Stimulated activated CD8-positive, alpha-beta memory T cell treated with anti-CD3 and anti-CD28 coated beads, Interleukin-7, amount 100 ng/mL, for 24 hours (primary cell): ENCODE data around the gene NGDN.

ENCODE experiments used
- DNase-seq: peaks from one replicate; pipeline ENCODE4 v3.0.0-alpha.2; 2020; ENCODE audit warnings: low read depth

The NGDN gene

GRCh38 chr14:23470947-23471346 is 1.4 kb downstream of the NGDN start:
- DNase-seq = no peak

- peak; percentile 29 for DNase-seq
Observed at GRCh38 chr14:23478109-23478759, 8.7 kb downstream of the NGDN start.

GRCh38 chr14:23481362-23481970 is 12.0 kb downstream of the NGDN start:
- DNase-seq = no peak

GRCh38 chr14:23481979-23482822 is 12.7 kb downstream of the NGDN start:
- no peak for DNase-seq

GRCh38 chr14:23482823-23483148 is 13.3 kb downstream of the NGDN start:
- DNase-seq = no peak

GRCh38 chr14:23483236-23483854 is 13.8 kb downstream of the NGDN start:
- DNase-seq = no peak

- DNase-seq = no peak
Observed at GRCh38 chr14:23485326-23485725, 15.8 kb downstream of the NGDN start.

- DNase-seq = no peak
Observed at GRCh38 chr14:23486036-23486435, 16.5 kb downstream of the NGDN start.

- no peak for DNase-seq
Observed at GRCh38 chr14:23487216-23487615, 17.7 kb downstream of the NGDN start.

- no peak for DNase-seq
Observed at GRCh38 chr14:23492618-23493272, 23.2 kb downstream of the NGDN start.

- no peak for DNase-seq
Observed at GRCh38 chr14:23494223-23494622, 24.7 kb downstream of the NGDN start.

GRCh38 chr14:23512156-23512555 is 42.7 kb downstream of the NGDN start:
- DNase-seq = no peak

- DNase-seq = no peak
Observed at GRCh38 chr14:23513005-23513817, 43.7 kb downstream of the NGDN start.

- DNase-seq = no peak
Observed at GRCh38 chr14:23513818-23514643, 44.5 kb downstream of the NGDN start.

GRCh38 chr14:23514644-23514957 is 45.1 kb downstream of the NGDN start:
- DNase-seq = no peak

GRCh38 chr14:23517650-23518326 is 48.3 kb downstream of the NGDN start:
- DNase-seq = no peak

- DNase-seq = no peak
Observed at GRCh38 chr14:23518709-23519108, 49.2 kb downstream of the NGDN start.

GRCh38 chr14:23520899-23521533 is 51.5 kb downstream of the NGDN start:
- no peak for DNase-seq

GRCh38 chr14:23521785-23522640 is 52.5 kb downstream of the NGDN start:
- DNase-seq = no peak
